GM19468 (cell line): Measurements from ENCODE around the gene PLA2G4B.

Experiments
- ATAC-seq: cut with Tn5 transposase; IDR thresholded peaks from one replicate; pipeline ENCODE4 v1.9.1; 2021; ENCODE audit warnings: mild to moderate bottlenecking, moderate library complexity, moderate number of reproducible peaks; ENCODE audit not compliant: unreplicated experiment; ENCODE audit errors: extremely low read depth

Gene PLA2G4B

GRCh38 chr15:41866872-41867579, 28.4 kb downstream of the PLA2G4B start:
- no peak for ATAC-seq

DNA sequence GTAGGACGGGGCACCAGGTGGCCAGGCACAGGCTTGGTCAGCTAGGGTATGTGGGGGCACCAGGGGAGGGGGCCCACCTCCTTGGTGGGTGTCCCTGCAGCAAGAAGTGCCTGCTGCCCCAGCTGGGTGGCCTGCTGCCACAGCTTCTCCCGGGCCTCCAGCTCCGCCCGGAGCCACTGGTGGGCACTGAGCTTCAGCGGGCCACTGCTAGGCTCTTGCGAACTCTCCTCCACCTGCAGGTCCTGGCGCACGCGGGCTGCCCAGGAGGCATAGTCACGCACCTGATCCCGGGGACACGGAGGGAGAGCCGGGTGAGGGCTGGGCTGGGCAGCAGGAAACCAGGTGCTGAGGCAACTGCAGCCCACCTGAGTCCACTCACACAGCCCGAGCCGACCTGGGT, 29.7 kb downstream of the PLA2G4B start:
- ATAC-seq = no peak

DNA sequence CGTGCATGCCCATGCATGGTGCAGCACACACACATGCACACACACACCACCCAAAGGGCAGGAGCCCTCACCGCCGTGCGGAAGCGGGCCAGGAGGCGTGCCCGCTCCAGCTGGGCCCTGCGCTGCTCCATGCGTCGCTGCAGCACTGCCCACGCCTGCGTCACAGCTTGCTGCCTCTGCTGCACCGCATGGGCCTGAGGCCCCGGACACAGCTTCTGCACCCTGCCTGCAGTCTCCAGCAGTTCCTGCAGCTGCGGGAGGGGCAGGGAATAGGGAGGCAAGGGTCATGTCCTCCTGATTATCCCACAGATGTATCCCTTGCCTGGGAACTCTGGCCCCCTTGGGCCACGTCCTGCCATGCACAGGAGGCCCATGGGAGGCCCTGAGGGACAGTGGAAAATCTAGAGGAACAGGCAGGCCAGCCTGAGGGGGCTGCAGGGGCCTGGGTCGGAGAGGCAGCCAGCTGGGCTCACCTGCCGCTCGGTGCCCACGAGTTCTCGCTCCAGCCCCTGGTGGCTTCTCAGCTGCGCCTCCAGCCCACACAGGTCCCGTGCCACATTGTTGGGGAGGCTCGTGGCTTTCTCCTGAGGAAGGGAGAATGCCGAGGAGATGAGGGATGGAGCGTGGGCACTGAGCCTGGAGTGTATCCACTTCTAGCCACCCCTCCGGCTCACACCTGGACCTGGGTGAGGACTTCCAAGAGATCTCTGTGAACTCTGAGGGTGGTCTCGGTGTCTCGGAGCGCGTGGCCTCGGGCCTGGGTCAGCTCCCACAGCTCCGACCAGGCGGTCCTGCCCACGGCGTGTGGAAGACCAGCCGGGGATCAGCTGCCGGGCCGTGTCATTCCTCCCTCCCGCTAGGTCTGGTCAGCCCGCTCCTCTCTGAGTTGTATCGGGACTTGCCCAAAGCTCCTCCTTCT, 31.4 kb downstream of the PLA2G4B start:
- no peak for ATAC-seq

GRCh38 chr15:41870689-41871081, 32.0 kb downstream of the PLA2G4B start:
- ATAC-seq = no peak

- no peak for ATAC-seq
Observed at GRCh38 chr15:41871175-41871905, 32.7 kb downstream of the PLA2G4B start.

DNA sequence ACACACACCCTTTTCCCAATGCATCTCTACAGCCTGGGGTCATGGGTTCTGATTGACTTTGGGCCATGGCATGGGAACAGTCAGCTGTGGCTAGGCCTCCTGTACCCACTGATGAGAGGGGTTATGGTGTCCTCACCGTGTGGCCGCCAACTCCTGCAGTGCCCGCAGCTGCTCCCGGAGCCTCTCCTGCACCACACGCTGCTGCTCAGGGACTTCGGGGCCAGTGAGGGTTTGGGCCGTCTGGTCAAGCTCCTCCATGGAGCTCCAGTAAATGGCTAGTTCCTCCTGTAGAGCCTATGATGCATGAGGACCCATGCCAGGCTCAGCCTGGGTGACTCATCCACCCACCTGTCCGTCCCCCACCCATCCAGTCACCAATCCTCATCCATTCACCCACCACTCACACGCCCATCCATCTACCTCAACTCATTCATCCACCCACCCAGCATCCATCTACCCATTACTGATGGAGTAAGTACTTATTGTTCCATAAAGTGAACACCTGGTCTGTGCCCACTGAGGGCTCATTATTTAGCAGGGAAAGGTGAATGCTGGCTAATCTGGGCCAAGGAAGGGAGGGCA, 33.6 kb downstream of the PLA2G4B start:
- no peak for ATAC-seq

- no peak for ATAC-seq
Observed at GRCh38 chr15:41873711-41874110, 35.1 kb downstream of the PLA2G4B start.

GRCh38 chr15:41874736-41875135, 36.1 kb downstream of the PLA2G4B start:
- no peak for ATAC-seq

DNA sequence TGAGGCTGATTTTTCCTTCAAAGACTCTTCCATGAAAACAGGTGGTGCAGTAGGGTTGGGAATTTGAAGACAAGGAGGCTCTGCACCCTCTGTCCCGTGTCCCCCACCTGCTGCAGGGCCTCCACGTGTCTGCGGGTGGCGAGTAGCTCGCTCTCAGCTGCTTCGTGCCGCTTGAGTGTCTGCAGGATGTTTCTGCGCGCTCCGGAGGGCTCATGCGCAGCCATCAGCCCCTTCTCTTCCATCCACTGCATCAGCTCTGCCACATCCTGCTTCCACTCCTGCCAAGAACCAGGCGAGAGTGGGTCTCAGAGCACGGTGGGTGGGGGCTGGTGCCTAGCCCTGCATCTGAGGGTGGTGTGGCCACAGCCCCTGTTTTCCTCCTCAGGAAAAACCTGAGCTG, 37.4 kb downstream of the PLA2G4B start:
- no peak for ATAC-seq

- no peak for ATAC-seq
Observed at GRCh38 chr15:41876689-41877088, 38.0 kb downstream of the PLA2G4B start.

DNA sequence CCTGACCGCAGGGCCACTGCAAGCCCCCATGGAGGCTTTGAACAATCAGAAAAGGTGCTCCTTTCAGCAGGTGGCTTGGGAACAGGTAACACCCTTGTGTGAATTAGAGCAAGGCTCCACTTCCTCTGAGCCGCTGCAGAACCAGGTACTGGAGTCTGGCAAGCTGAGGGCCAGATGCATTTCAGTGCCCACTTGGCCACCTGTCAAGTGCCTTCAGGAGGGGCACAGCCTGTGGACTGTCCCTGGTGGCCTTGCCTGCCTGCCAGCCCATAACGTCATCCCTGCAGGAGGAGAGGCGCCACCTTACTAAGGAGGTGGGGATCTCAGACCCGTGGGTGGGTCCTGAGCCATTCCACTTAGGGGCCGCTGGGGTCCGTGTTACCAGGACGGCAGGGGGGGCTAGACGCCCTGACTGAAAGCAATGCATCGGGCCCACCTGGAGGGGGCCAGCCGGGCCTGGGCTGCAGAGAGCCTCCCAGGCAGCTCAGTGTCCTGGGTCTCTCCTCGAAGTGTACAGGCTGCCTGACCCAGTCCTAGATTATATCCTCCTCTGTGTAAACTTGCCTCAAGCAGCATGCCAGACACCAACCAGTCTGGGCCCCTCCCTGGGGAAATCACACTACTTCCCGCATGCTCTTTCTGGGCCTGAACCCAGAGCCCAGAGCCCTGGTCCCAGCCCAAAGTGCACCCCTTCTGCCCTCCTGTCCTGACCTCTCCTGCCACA, 39.1 kb downstream of the PLA2G4B start:
- ATAC-seq = no peak

GRCh38 chr15:41878355-41878699, 39.7 kb downstream of the PLA2G4B start:
- no peak for ATAC-seq

GRCh38 chr15:41879321-41879845, 40.7 kb downstream of the PLA2G4B start:
- no peak for ATAC-seq

DNA sequence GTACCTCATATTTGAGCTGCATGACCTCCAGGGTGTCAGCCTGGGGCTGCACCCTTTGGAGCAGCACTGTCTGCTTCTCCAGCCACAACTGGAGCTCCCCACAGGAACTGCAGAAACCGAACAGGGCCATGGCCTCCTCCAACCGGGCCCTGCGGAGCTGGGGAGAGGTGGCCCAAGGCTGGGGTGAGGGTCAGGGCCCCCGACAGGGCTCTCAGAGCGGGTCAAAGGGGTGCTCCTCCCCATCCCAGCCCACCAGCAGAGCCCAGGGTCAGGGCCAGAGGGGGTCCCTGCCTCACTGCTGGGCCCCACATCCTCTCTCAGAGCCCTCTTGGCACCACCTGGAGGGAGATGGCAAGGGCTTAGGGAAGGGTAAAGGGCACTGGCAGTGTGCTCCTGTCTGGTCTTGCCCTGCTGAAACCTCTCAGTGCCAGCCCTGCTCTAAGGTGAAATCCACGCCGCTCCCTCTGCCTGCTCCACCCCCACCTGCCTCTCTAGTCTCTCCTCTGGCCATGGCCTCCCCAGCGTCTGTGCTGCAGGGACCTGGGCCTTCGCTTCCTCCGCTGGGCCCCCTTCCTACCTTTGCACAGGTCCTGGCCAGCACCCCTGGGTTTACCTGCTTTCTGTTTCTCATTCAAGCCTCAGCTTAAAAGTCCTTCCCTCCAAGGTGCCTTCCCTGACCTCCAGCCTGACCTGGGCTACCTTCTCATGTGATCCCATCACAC, 41.7 kb downstream of the PLA2G4B start:
- ATAC-seq = no peak

DNA sequence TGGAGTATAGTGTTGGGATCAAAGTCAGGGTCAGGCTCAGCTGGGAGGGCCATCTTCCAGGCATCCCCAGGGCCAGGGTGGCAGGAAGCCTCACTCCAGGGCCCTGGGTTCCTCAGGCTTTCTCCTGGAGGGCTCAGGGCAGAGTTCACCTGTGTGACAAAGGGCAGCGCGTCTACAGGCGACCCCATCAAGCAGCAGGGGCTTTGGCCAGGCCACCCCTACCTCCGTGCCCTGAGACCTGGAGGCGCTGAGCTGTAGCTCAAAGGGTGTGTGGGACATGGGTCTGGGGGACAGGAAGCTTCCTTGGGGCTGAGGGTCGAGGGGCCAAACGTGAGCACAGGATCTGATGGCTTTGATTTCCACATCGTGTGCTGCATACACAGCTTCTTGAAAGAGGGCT, 42.4 kb downstream of the PLA2G4B start:
- ATAC-seq = no peak

DNA sequence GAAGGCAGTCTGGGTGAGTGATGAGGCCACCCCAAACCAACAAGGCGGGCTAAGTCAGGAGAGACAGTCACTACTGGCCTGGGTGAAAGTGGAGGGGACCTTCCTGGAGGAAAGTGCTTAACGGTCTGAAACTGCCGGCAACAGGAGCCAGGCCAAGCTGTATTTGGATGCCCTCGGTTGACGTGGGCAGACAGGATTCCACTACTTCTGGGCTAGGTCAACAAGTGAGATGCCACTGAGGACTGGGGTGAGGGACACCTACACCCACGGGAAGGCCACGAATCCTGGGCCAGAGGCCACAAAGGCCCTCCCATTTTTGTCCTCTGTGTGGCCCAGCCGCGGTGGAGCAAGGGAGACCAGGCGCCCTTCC, 42.9 kb downstream of the PLA2G4B start:
- ATAC-seq = no peak

GRCh38 chr15:41881920-41882688, 43.5 kb downstream of the PLA2G4B start:
- no peak for ATAC-seq

DNA sequence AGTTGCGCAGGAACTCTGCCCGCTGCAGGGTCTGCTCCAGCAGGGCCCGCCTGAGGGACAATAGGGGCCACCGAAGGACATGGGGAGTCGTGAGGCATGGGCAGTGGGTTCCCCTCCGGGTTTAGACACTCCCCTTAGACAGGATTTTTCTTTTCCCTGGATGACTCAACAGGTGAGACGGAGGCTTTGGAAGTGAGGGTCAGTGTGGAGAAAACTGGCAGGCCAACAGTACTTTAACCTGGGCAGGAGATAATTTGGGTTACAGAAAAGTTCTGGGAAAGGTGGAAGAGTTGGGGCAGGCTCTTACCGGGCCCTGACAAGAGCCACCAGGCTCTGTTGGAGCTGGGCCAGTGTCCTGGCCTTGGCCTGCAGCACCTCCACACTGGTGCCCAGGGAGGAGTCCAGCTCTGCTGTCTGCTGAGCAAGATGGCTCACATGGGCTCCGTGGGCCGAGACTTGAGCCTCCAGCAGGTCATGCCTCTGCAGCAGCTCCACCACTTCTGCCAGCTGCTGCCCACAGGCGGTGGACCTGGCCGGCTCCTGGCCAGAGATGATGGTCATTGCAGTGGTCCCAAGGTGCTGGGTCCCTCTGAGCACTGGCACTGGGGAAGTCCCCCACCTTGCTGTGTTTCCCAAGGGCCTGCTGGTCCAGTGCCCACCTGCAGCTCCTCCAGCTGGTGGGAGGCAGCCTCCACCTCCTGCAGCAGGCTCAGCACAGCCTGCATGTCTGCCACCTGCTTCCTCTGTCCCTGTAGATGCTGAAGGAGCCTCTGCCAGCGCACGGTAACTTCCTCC, 44.2 kb downstream of the PLA2G4B start:
- ATAC-seq = no peak
